Ramos (cell line): ENCODE measurements around the gene PLA2G2C.
"Not testable (repeated sequence)": the region's sequence is repeated elsewhere in the genome, so short reads cannot be mapped to it uniquely, and the experiment has no call there.

Source experiments
- in situ Hi-C: fragments of 300-500 bp; cut with MboI; formaldehyde crosslinking; loops from one replicate; pipeline ENCODE4 v1.14.3; 2022; ENCODE audit warnings: low sequenced_read_pairs; ENCODE audit not compliant: unreplicated experiment

The PLA2G2C gene

GRCh38 chr1:20185834-20186782 lies at the start of gene PLA2G2C, which contains the start of gene UBXN10:
PLA2G2C (minus strand) TSS chr1:20186518; CDS start chr1:20177363, 9,155 bp downstream.
UBXN10 (plus strand) TSS chr1:20186096; CDS start chr1:20190562, 4,466 bp downstream.
- in situ Hi-C loops = no loop called here

GRCh38 chr1:20234788-20235535 lies 48.6 kb upstream of the PLA2G2C start:
- in situ Hi-C loops = no loop called here

GRCh38 chr1:20233866-20234265 lies 47.5 kb upstream of the PLA2G2C start:
- in situ Hi-C loops = no loop called here

- in situ Hi-C loops = no loop called here
Observed at GRCh38 chr1:20233394-20233793, 47.1 kb upstream of the PLA2G2C start.

GRCh38 chr1:20232564-20232963 lies 46.2 kb upstream of the PLA2G2C start:
- in situ Hi-C loops = not testable (repeated sequence)

GRCh38 chr1:20229171-20229570 lies 42.9 kb upstream of the PLA2G2C start:
- in situ Hi-C loops = no loop called here

- in situ Hi-C loops = no loop called here
Observed at GRCh38 chr1:20228314-20228825, 42.1 kb upstream of the PLA2G2C start.

- in situ Hi-C loops = no loop called here
Observed at GRCh38 chr1:20227704-20228103, 41.4 kb upstream of the PLA2G2C start.

- in situ Hi-C loops = no loop called here
Observed at GRCh38 chr1:20224546-20224945, 38.2 kb upstream of the PLA2G2C start.

GRCh38 chr1:20223551-20224419 lies 37.5 kb upstream of the PLA2G2C start:
- in situ Hi-C loops = no loop called here

- in situ Hi-C loops = no loop called here
Observed at GRCh38 chr1:20223106-20223505, 36.8 kb upstream of the PLA2G2C start.

- in situ Hi-C loops = no loop called here
Observed at GRCh38 chr1:20220036-20220435, 33.7 kb upstream of the PLA2G2C start.

- in situ Hi-C loops = loop anchor here (10.0 kb wide), 1 partner anchor 206 kb away; no protein-coding TSS in a partner anchor
Observed at GRCh38 chr1:20219053-20219452, 32.7 kb upstream of the PLA2G2C start.

GRCh38 chr1:20216574-20216973 lies 30.3 kb upstream of the PLA2G2C start:
- in situ Hi-C loops = loop anchor here (10.0 kb wide), 1 partner anchor 208 kb away; no protein-coding TSS in a partner anchor

GRCh38 chr1:20215716-20216115 lies 29.4 kb upstream of the PLA2G2C start:
- in situ Hi-C loops = loop anchor here (10.0 kb wide), 1 partner anchor 209 kb away; no protein-coding TSS in a partner anchor

- in situ Hi-C loops = loop anchor here (5.0 to 10.0 kb wide), 2 partner anchors 212 to 279 kb away; no protein-coding TSS in a partner anchor
Observed at GRCh38 chr1:20212685-20213331, 26.5 kb upstream of the PLA2G2C start.

GRCh38 chr1:20212085-20212684 lies 25.9 kb upstream of the PLA2G2C start:
- in situ Hi-C loops = loop anchor here (5.0 to 10.0 kb wide), 2 partner anchors 213 to 280 kb away; no protein-coding TSS in a partner anchor

- in situ Hi-C loops = loop anchor here (5.0 to 10.0 kb wide), 2 partner anchors 213 to 281 kb away; no protein-coding TSS in a partner anchor
Observed at GRCh38 chr1:20211511-20211931, 25.2 kb upstream of the PLA2G2C start.
